ENCODE data around the gene TRIM66.

The TRIM66 gene

GRCh38 chr11:8604078-8604723 lies 78.3 kb downstream of the TRIM66 start:
- in situ Hi-C loops (cut with HindIII; ENCODE audit: low pct_unique_long_range_greater_than_20kb, low sequenced_read_pairs), result no loop called here
- peak in 1 of 2 experiments; percentile 33 for DNase-seq (ENCODE audit: low read depth in 1 of 2, low spot score in 1 of 2)
- TF ChIP-seq JUND (IDR thresholded peaks at IDR 0.05; ENCODE audit: low read depth), result no peak

GRCh38 chr11:8603696-8604077 lies 78.8 kb downstream of the TRIM66 start:
- in situ Hi-C loops (cut with HindIII; ENCODE audit: low pct_unique_long_range_greater_than_20kb, low sequenced_read_pairs), result no loop called here

DNA sequence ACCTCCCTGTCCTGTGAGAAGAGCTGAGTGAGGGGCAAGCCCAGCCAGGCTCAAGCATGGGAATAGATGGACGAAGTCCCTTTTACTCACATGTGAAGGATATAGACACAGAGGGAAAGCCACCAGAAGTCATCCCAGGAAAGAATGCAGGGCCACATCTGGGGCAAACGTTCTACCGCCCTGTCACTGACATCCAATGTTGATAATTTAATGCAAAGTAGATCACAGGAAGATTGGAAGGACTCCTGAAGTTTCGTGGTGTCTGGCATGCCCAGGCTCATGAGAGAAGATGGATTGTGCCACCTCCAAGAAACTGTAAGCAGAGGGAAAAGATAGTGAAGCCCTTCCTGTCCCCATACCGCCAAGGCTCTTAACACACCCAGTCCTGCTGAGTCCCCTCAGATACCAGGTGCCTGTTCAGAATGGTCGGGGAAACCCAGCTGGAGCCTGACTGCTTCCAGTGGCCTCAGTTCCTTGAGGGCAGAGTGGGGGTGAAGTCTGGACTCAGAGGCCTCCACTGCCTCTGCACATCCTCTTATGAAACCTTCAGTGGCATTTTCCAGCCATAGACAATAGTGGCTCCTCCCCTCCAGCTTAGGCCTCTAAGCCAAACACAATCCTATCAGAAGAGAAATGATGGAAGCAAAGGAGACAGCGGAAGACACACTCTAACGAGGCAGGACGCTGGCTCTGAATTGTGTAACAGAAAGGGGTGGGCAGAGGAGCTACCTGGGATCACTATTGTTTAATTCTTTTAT lies 80.9 kb downstream of the TRIM66 start:
- no peak for DNase-seq (ENCODE audit: low read depth in 1 of 2, low spot score in 1 of 2)
- TF ChIP-seq JUND (IDR thresholded peaks at IDR 0.05; ENCODE audit: low read depth), result no peak
- in situ Hi-C loops (cut with HindIII; ENCODE audit: low pct_unique_long_range_greater_than_20kb, low sequenced_read_pairs), result no loop called here

More at GRCh38 chr11:8603696-8604077, 78.8 kb downstream of the TRIM66 start:
- no peak for TF ChIP-seq JUND (IDR thresholded peaks at IDR 0.05; ENCODE audit: low read depth)
- DNase-seq (ENCODE audit: low read depth in 1 of 2, low spot score in 1 of 2), result no peak

DNA sequence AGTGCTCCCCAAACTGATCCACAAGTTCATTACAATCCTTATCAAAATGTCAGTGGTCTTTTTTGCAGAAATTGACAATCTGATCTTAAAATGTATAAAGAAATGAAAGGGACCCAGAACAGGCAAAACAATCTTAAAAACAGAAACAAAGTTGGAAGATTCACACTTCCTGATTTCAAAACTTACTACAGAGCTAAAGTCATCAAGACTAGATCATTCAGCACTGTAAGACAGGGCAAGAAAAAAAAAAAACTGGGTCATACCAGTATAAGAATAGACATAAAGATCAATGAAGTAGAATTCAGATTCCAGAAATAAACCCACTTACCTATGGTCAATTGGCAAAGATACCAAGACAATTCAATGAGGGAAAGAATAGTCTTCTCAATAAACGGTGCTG lies 84.0 kb downstream of the TRIM66 start:
- TF ChIP-seq JUND (IDR thresholded peaks at IDR 0.05; ENCODE audit: low read depth), result no peak
- no peak for DNase-seq (ENCODE audit: low read depth in 1 of 2, low spot score in 1 of 2)
- in situ Hi-C loops (cut with HindIII; ENCODE audit: low pct_unique_long_range_greater_than_20kb, low sequenced_read_pairs), result no loop called here

DNA sequence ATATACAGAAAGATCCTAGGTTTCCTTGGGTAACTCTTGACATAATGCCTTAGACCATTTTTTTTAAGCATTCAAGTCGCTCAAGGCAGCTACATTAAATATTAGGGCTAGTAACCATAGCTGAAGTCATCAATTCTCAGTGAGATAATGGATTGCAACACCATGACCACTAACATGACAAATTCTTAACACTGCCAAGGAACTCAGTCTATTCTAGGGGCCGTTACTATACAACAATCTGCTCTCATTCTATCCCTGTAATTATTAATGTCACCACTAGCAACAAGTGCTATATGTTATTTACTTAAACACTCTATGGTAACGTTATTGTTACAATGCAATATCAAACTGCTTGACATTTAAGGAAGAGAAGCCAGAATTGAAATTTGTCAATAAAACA lies 85.3 kb downstream of the TRIM66 start:
- in situ Hi-C loops (cut with HindIII; ENCODE audit: low pct_unique_long_range_greater_than_20kb, low sequenced_read_pairs), result no loop called here
- no peak for DNase-seq (ENCODE audit: low read depth in 1 of 2, low spot score in 1 of 2)
- TF ChIP-seq JUND (IDR thresholded peaks at IDR 0.05; ENCODE audit: low read depth), result no peak

- TF ChIP-seq JUND (IDR thresholded peaks at IDR 0.05; ENCODE audit: low read depth), result no peak
- in situ Hi-C loops (cut with HindIII; ENCODE audit: low pct_unique_long_range_greater_than_20kb, low sequenced_read_pairs), result no loop called here
- DNase-seq (ENCODE audit: low read depth in 1 of 2, low spot score in 1 of 2), result no peak
Observed at GRCh38 chr11:8596504-8597046, 85.9 kb downstream of the TRIM66 start.

GRCh38 chr11:8593935-8594909 lies 88.2 kb downstream of the TRIM66 start, which contains the start of gene STK33:
TSS of gene STK33 (minus strand) at chr11:8594228. CDS start at chr11:8474905, 119,323 bp downstream.
- DNase-seq (ENCODE audit: low read depth in 1 of 2, low spot score in 1 of 2), result no peak
- no peak for TF ChIP-seq JUND (IDR thresholded peaks at IDR 0.05; ENCODE audit: low read depth)
- in situ Hi-C loops (cut with HindIII; ENCODE audit: low pct_unique_long_range_greater_than_20kb, low sequenced_read_pairs), result no loop called here

DNA sequence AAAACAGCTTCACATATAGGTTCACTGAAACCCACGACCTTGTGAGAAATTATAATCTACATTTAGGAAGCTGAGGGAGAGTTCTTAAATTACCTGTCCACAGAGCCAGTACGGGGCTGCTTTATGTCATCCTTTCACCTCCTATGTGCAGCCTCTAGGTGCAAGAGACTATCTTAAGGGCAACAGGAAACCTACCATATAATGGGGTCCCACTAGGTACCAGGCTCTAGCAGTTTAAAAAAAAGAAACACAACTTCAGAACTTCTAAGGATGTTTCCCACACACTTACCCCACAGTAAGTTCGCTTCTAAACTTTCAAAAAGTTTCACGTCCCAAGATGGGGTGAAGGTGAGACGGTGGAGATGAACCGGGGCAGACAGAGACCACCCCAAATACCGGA lies 89.0 kb downstream of the TRIM66 start:
- no peak for TF ChIP-seq JUND (IDR thresholded peaks at IDR 0.05; ENCODE audit: low read depth)
- in situ Hi-C loops (cut with HindIII; ENCODE audit: low pct_unique_long_range_greater_than_20kb, low sequenced_read_pairs), result no loop called here
- no peak for DNase-seq (ENCODE audit: low read depth in 1 of 2, low spot score in 1 of 2)

- no peak for TF ChIP-seq JUND (IDR thresholded peaks at IDR 0.05; ENCODE audit: low read depth)
- no peak for DNase-seq (ENCODE audit: low read depth in 1 of 2, low spot score in 1 of 2)
- in situ Hi-C loops (cut with HindIII; ENCODE audit: low pct_unique_long_range_greater_than_20kb, low sequenced_read_pairs), result no loop called here
Observed at GRCh38 chr11:8587915-8588314, 94.5 kb downstream of the TRIM66 start.

DNA sequence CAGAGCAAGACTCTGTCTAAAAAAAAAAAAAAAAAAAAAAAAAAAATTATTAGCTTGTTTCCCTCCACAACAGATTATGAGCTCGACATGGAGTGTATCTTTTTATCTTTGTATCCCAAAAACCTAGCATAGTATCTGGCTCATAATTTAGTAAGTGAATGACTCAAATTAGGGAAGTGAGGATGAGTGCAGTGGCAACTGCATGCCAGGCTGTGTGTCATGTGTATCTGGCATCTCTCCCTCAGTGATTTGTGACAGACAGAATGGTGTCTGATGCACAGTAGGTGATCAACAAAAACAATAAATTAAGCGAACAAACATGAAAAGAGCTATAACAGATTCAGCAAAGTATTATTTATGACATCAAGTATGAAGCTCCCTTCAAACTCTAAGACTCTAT lies 95.7 kb downstream of the TRIM66 start:
- no peak for DNase-seq (ENCODE audit: low read depth in 1 of 2, low spot score in 1 of 2)
- TF ChIP-seq JUND (IDR thresholded peaks at IDR 0.05; ENCODE audit: low read depth), result no peak
- in situ Hi-C loops (cut with HindIII; ENCODE audit: low pct_unique_long_range_greater_than_20kb, low sequenced_read_pairs), result no loop called here

GRCh38 chr11:8586184-8586583 lies 96.3 kb downstream of the TRIM66 start:
- no peak for TF ChIP-seq JUND (IDR thresholded peaks at IDR 0.05; ENCODE audit: low read depth)
- in situ Hi-C loops (cut with HindIII; ENCODE audit: low pct_unique_long_range_greater_than_20kb, low sequenced_read_pairs), result no loop called here
- DNase-seq (ENCODE audit: low read depth in 1 of 2, low spot score in 1 of 2), result no peak

DNA sequence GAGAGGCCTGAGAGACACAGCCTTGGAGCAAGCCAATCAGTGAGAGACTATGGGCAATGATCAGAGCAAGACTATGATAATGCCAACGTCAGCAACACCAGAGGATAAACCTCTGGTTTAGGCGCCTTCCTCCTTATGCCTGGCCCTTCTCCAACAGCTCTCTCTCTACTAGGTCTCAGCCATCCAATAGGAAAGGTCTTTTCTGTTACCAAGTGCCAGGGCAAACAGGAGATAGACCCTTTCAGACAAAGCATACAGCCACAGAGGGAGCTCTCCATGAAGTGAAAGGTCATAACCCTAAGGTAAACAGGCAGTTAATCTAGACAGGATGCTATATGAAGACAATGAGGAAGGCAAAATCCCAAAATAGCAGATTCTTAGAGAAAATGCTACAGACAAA lies 98.0 kb downstream of the TRIM66 start:
- DNase-seq (ENCODE audit: low read depth in 1 of 2, low spot score in 1 of 2), result no peak
- in situ Hi-C loops (cut with HindIII; ENCODE audit: low pct_unique_long_range_greater_than_20kb, low sequenced_read_pairs), result no loop called here
- TF ChIP-seq JUND (IDR thresholded peaks at IDR 0.05; ENCODE audit: low read depth), result no peak
